Fibroblast of the aortic adventitia (primary cell): ENCODE results near the gene SLAMF1. TPM values are rescaled to one million over a fixed set of nuclear protein-coding genes. Genes with fewer than 3 reads are reported as not detected.

Source experiments
- DNase-seq: peaks from one replicate; pipeline ENCODE4 v3.0.0-alpha.2; 2010; ENCODE audit warnings: low read depth
- H3K4me3 ChIP-seq: 2 replicates; pipeline ENCODE4 v1.5.1; 2011; ENCODE audit warnings: low read depth, mild to moderate bottlenecking, control low read depth, low read length, moderate library complexity
- total RNA-seq: library from RNA; depleted of rRNA; stranded (reverse); fragments of >200 nt; gene quantifications from 2 replicates; pipeline ENCODE4 v1.2.3, GENCODE V29; 2012; ENCODE audit warnings: low replicate concordance
- TF ChIP-seq, protein P1 (sequence below): IDR thresholded peaks from 2 replicates; pipeline ENCODE4 v1.5.1; 2011; ENCODE audit warnings: mild to moderate bottlenecking, low read length, control low read depth, inconsistent platforms; ENCODE audit not compliant: insufficient read depth

Gene SLAMF1
- total RNA-seq, 1 donor: not detected

DNA sequence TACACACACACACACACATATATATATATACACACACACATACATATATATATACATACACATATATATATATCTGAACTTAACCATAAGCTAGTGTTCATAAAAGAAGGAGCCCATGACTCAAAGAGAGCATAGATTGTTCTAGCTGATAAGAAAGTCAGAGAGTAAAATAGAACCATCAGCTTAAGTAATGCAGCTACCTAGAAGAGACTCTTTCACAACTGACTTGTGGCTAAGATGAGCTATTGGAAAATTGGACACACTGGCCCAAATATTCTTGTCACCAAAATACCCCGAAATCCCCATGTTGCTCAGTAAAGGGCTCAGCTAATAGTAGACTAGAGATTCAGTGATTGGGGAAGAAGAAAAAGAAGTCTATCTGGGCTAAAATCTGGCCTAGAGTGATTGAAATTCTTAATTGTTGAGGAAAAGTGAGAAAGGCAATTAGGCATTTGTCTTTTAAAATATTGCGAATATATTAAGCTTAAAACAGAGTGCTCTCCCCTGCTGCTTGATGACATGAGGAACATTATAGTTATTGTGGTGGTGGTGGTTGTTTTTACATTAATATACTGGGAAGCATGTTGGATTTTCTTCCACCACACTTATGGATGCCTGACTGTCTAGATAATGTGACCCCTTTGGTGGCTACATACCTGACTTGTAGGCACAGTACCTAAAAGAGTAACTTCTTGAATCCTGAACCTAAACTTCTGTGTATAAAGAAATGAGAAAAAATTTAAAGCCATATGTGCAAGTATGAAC lies 6.3 kb downstream of the SLAMF1 start:
- no peak for DNase-seq
- TF ChIP-seq, protein P1, sequence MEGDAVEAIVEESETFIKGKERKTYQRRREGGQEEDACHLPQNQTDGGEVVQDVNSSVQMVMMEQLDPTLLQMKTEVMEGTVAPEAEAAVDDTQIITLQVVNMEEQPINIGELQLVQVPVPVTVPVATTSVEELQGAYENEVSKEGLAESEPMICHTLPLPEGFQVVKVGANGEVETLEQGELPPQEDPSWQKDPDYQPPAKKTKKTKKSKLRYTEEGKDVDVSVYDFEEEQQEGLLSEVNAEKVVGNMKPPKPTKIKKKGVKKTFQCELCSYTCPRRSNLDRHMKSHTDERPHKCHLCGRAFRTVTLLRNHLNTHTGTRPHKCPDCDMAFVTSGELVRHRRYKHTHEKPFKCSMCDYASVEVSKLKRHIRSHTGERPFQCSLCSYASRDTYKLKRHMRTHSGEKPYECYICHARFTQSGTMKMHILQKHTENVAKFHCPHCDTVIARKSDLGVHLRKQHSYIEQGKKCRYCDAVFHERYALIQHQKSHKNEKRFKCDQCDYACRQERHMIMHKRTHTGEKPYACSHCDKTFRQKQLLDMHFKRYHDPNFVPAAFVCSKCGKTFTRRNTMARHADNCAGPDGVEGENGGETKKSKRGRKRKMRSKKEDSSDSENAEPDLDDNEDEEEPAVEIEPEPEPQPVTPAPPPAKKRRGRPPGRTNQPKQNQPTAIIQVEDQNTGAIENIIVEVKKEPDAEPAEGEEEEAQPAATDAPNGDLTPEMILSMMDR: no peak
- no peak overlapping the region for H3K4me3 ChIP-seq

DNA sequence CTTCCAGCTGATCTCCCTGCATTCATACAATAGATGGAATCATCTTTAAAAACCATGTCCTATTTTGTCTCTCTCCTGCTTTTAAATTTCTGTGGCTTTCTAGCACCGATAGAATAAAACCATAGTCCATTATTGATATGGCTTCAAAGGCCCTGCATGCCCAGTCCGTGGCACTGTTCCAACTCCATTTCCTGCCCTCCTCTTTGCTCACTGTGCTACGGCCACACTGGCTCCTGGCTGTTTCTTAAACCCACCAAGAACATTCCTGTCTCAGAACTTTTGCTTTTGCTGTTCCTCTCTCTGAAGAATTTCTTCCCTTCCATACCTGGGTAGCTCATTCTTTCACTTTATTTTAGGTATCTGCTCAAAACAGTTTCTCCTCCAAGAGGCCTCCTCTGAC lies 7.2 kb downstream of the SLAMF1 start:
- H3K4me3 ChIP-seq: no peak overlapping the region
- TF ChIP-seq, protein P1: no peak

GRCh38 chr1:160638926-160639325 lies 7.9 kb downstream of the SLAMF1 start:
- H3K4me3 ChIP-seq: no peak overlapping the region
- TF ChIP-seq, protein P1: no peak
- DNase-seq: no peak

More for the DNA sequence above, 7.2 kb downstream of the SLAMF1 start:
- no peak for DNase-seq

DNA sequence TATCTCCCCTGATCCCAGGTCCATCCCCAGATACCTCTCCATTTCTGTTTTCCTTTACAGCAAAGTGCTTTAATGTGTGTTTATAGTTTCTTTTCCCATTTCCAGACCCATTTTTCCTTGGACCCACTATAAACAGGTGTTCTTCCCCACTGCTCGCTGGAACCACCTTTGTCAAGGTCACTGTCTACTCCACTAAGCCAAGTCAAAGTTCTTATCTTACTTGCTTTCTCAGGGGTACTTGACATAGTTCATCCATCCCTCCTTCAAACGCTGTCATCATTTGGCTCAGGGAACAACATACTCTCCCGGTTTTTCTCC lies 8.3 kb downstream of the SLAMF1 start:
- DNase-seq: no peak
- no peak overlapping the region for H3K4me3 ChIP-seq
- TF ChIP-seq, protein P1: no peak

- peak; percentile 3 for DNase-seq
- no peak overlapping the region for H3K4me3 ChIP-seq
- TF ChIP-seq, protein P1: no peak
These were observed 8.9 kb downstream of the SLAMF1 start for GRCh38 chr1:160637821-160638539.

- TF ChIP-seq, protein P1: no peak
- DNase-seq: no peak
- H3K4me3 ChIP-seq: no peak overlapping the region
These were observed 9.8 kb downstream of the SLAMF1 start for GRCh38 chr1:160637065-160637464.
